Mesendoderm (in vitro differentiated cells): ENCODE measurements around the gene EIF2D.

Experiments used
- DNase-seq: peaks from one replicate; pipeline ENCODE4 v3.0.0; 2013
- H2AK5ac ChIP-seq: 2 replicates; pipeline ENCODE4 v1.6.1; 2013; ENCODE audit warnings: low read length, inconsistent platforms
- H2BK120ac ChIP-seq: 2 replicates; pipeline ENCODE4 v1.6.1; 2013; ENCODE audit warnings: low read depth, mild to moderate bottlenecking, low read length, moderate library complexity, mixed read lengths
- H2BK15ac ChIP-seq: replicated peaks from 2 replicates; pipeline ENCODE4 v1.6.1; 2013; ENCODE audit warnings: low read depth, mild to moderate bottlenecking, moderate library complexity
- H2BK5ac ChIP-seq: 2 replicates; pipeline ENCODE4 v1.6.1; 2013; ENCODE audit warnings: low read length, inconsistent platforms
- H3K18ac ChIP-seq: 2 replicates; pipeline ENCODE4 v1.6.1; 2013; ENCODE audit warnings: mild to moderate bottlenecking, low read length, mixed read lengths
- H3K23ac ChIP-seq: one replicate; pipeline ENCODE4 v1.6.1; 2013; ENCODE audit warnings: low read length
- H3K27ac ChIP-seq: 2 replicates; pipeline ENCODE4 v1.5.1; 2013; ENCODE audit warnings: low read depth, mild to moderate bottlenecking, inconsistent platforms, low read length, moderate library complexity
- H3K27me3 ChIP-seq: 2 replicates; pipeline ENCODE4 v1.6.1; 2013; ENCODE audit warnings: low read length, control low read depth, mild to moderate bottlenecking, inconsistent platforms; ENCODE audit not compliant: insufficient read depth, poor library complexity
- H3K36me3 ChIP-seq: 2 replicates; pipeline ENCODE4 v1.6.1; 2013; ENCODE audit warnings: low read length, inconsistent platforms; ENCODE audit not compliant: control insufficient read depth, insufficient read depth
- H3K4ac ChIP-seq: one replicate; pipeline ENCODE4 v1.6.1; 2013; ENCODE audit warnings: low read depth, mild to moderate bottlenecking, low read length, moderate library complexity
- H3K4me1 ChIP-seq: 2 replicates; pipeline ENCODE4 v1.6.1; 2013; ENCODE audit warnings: low read depth, low read length, inconsistent platforms; ENCODE audit not compliant: control insufficient read depth
- H3K4me2 ChIP-seq: 2 replicates; pipeline ENCODE4 v1.6.1; 2013; ENCODE audit warnings: low read length
- H3K4me3 ChIP-seq: 2 replicates; pipeline ENCODE4 v1.5.1; 2013; ENCODE audit warnings: mild to moderate bottlenecking, low read length
- H3K56ac ChIP-seq: one replicate; pipeline ENCODE4 v1.6.1; 2013; ENCODE audit warnings: low read length
- H3K79me1 ChIP-seq: 2 replicates; pipeline ENCODE4 v1.6.1; 2013; ENCODE audit warnings: low read length, inconsistent platforms
- H3K79me2 ChIP-seq: 2 replicates; pipeline ENCODE4 v1.6.1; 2013; ENCODE audit warnings: mild to moderate bottlenecking, low read length; ENCODE audit not compliant: control insufficient read depth, insufficient read depth
- H3K9ac ChIP-seq: 2 replicates; pipeline ENCODE4 v1.6.1; 2013; ENCODE audit warnings: low read length, inconsistent platforms
- H4K5ac ChIP-seq: one replicate; pipeline ENCODE4 v1.6.1; 2013; ENCODE audit warnings: low read length
- H4K8ac ChIP-seq: one replicate; pipeline ENCODE4 v1.6.1; 2013; ENCODE audit warnings: low read depth, mild to moderate bottlenecking, control low read depth, low read length, moderate library complexity
- WGBS: extraction: QIAGEN DNeasy Blood & Tissue Kit; methylation state at CpG from one replicate; pipeline ENCODE4 v1.1.7; 2013; ENCODE audit warnings: low lambda C conversion rate, missing lambda C conversion rate; ENCODE audit not compliant: insufficient coverage; ENCODE audit errors: extremely low coverage; 5-methylcytosine and 5-hydroxymethylcytosine counted together

The EIF2D gene

GRCh38 chr1:206577626-206578025, 34.6 kb downstream of the EIF2D start:
- no peak overlapping the region for H3K23ac ChIP-seq
- H3K27ac ChIP-seq = no peak overlapping the region
- no peak overlapping the region for H2BK15ac ChIP-seq
- H3K79me2 ChIP-seq = no peaks in the 10 kb centered on the region
- no peak overlapping the region for H3K18ac ChIP-seq
- no peaks in the 10 kb centered on the region for H3K79me1 ChIP-seq
- no peaks in the 10 kb centered on the region for H3K4me1 ChIP-seq
- no peak overlapping the region for H2BK5ac ChIP-seq
- H3K9ac ChIP-seq = no peak overlapping the region
- H4K8ac ChIP-seq = no peak overlapping the region
- no CpG with 5 or more reads among the region's 4 CpGs for WGBS
- no peaks in the 10 kb centered on the region for H3K36me3 ChIP-seq
- no peak overlapping the region for H3K4me3 ChIP-seq
- H3K27me3 ChIP-seq = no peaks in the 10 kb centered on the region
- no peak for DNase-seq
- H3K4ac ChIP-seq = no peak overlapping the region
- no peak overlapping the region for H2BK120ac ChIP-seq
- no peak overlapping the region for H4K5ac ChIP-seq
- no peak overlapping the region for H3K4me2 ChIP-seq
- no peak overlapping the region for H3K56ac ChIP-seq
- no peak overlapping the region for H2AK5ac ChIP-seq

- H3K18ac ChIP-seq = no peak overlapping the region
- no peak overlapping the region for H2BK15ac ChIP-seq
- H3K79me1 ChIP-seq = no peaks in the 10 kb centered on the region
- DNase-seq = no peak
- no peak overlapping the region for H3K27ac ChIP-seq
- no peak overlapping the region for H3K4me2 ChIP-seq
- no peaks in the 10 kb centered on the region for H3K79me2 ChIP-seq
- no peak overlapping the region for H2BK5ac ChIP-seq
- no peaks in the 10 kb centered on the region for H3K36me3 ChIP-seq
- H3K23ac ChIP-seq = no peak overlapping the region
- WGBS = no CpG with 5 or more reads among the region's 3 CpGs
- H2BK120ac ChIP-seq = no peak overlapping the region
- H3K4me3 ChIP-seq = no peak overlapping the region
- no peak overlapping the region for H2AK5ac ChIP-seq
- no peak overlapping the region for H3K4ac ChIP-seq
- no peak overlapping the region for H3K56ac ChIP-seq
- H4K8ac ChIP-seq = no peak overlapping the region
- no peaks in the 10 kb centered on the region for H3K27me3 ChIP-seq
- H3K4me1 ChIP-seq = no peaks in the 10 kb centered on the region
- H3K9ac ChIP-seq = no peak overlapping the region
- no peak overlapping the region for H4K5ac ChIP-seq
These were observed 36.1 kb downstream of the EIF2D start for GRCh38 chr1:206575894-206576737.

DNA sequence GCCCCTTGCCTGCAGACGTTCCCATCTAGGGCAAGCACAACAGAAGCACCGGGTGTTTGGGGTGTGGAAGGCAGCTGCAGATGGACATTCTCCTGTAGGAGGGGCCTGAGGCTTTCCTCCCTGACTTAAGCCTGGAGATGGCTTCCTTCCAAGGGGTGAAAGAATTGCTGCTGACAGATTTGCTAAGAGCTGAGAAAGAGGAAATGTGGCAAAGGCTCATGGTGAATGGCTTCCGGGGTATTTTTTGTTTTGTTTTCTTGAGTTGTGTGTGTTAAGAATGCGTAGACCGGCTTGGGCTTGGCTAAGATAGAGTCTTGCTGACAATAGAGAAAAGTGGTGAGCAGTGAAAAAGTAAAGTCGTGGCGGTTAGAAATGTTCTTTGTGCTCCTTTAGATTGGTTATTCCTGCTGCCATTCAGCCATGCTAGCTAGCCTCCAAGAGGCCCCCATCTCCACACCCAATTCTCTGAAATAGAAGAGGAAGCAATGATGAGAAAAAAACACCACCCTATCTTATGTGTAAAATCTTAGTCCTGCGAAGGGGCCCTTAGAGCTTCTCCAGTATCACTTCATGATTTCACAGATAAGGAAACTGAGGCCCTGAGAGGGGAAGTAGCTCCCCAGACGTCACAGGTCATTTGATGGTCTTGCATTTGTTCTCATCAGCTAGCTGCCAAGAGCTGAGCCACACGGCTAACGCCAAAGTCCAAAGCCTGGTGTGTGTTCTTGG, 36.9 kb downstream of the EIF2D start:
- H3K36me3 ChIP-seq = no peaks in the 10 kb centered on the region
- DNase-seq = no peak
- H3K4me3 ChIP-seq = no peak overlapping the region
- H4K8ac ChIP-seq = no peak overlapping the region
- no peak overlapping the region for H2AK5ac ChIP-seq
- H3K18ac ChIP-seq = no peak overlapping the region
- H3K4me2 ChIP-seq = no peak overlapping the region
- no peaks in the 10 kb centered on the region for H3K4me1 ChIP-seq
- no peak overlapping the region for H3K4ac ChIP-seq
- H3K23ac ChIP-seq = no peak overlapping the region
- no peak overlapping the region for H2BK5ac ChIP-seq
- no peak overlapping the region for H3K9ac ChIP-seq
- no CpG with 5 or more reads among the region's 11 CpGs for WGBS
- H2BK120ac ChIP-seq = no peak overlapping the region
- H3K27me3 ChIP-seq = no peaks in the 10 kb centered on the region
- H3K27ac ChIP-seq = no peak overlapping the region
- no peak overlapping the region for H3K56ac ChIP-seq
- no peak overlapping the region for H4K5ac ChIP-seq
- H3K79me2 ChIP-seq = no peaks in the 10 kb centered on the region
- H3K79me1 ChIP-seq = no peaks in the 10 kb centered on the region
- H2BK15ac ChIP-seq = no peak overlapping the region

DNA sequence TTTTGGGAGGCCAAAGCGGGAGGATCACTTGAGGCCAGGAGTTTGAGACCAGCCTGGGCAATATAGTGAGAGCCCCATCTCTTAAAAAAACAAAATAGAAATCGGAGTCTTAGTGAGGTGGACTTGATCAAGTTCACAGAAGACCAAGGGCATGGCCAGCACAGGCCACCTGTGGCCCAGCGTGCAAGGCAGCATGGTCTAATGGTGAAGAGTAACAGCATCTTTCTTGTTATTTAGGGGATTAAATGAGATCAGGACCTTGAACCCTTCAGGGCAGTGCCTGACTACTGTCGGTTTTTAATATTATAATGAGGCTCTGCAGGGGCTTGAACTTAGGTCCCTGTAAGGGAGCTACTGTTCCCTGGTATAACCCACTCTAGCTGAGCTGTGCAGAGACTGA, 38.5 kb downstream of the EIF2D start:
- Histone ChIP-seq H3K9ac (no peak overlapping the region), H3K4me3 (no peak overlapping the region), H3K56ac (no peak overlapping the region)

DNA sequence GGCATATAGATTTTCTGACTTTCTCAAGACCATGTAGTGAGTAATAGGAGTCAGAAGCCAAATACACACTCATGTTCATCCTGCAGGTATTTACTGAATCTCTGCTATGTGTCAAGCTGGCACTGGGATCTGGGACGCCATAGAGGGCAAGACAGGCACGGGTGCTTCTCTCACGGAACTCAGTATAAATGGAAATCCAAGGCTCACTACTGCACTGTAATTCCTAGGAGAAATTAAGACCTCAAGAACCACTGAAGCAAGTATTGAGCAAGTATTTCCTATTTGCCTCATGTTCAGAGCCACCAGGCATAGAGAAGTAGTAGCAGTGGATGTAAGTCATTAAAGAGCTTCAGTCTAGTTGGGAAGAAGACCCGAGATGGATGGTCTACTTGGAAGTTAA, 38.9 kb downstream of the EIF2D start:
- Histone ChIP-seq H3K18ac (no peak overlapping the region), H3K9ac (no peak overlapping the region), H3K4me1 (no peaks in the 10 kb centered on the region), H4K8ac (no peak overlapping the region), H2BK15ac (no peak overlapping the region), H3K27me3 (no peaks in the 10 kb centered on the region), H3K56ac (no peak overlapping the region), H2AK5ac (no peak overlapping the region), H3K27ac (no peak overlapping the region), H3K4me3 (no peak overlapping the region), H3K79me2 (no peaks in the 10 kb centered on the region), H3K4me2 (no peak overlapping the region), H4K5ac (no peak overlapping the region), H3K23ac (no peak overlapping the region), H3K4ac (no peak overlapping the region), H2BK5ac (no peak overlapping the region), H3K79me1 (no peaks in the 10 kb centered on the region), H2BK120ac (no peak overlapping the region), H3K36me3 (no peaks in the 10 kb centered on the region)
- DNase-seq = no peak
- no CpG with 5 or more reads among the region's 4 CpGs for WGBS

More for the DNA sequence above, 38.5 kb downstream of the EIF2D start:
- H3K79me1 ChIP-seq = no peaks in the 10 kb centered on the region
- H3K18ac ChIP-seq = no peak overlapping the region
- no peak for DNase-seq
- H3K36me3 ChIP-seq = no peaks in the 10 kb centered on the region
- H3K4me1 ChIP-seq = no peaks in the 10 kb centered on the region
- no peak overlapping the region for H2AK5ac ChIP-seq
- H2BK15ac ChIP-seq = no peak overlapping the region
- no peak overlapping the region for H2BK5ac ChIP-seq
- WGBS = no CpG with 5 or more reads among the region's 4 CpGs
- no peak overlapping the region for H3K4ac ChIP-seq
- H2BK120ac ChIP-seq = no peak overlapping the region
- no peak overlapping the region for H3K4me2 ChIP-seq
- H3K27me3 ChIP-seq = no peaks in the 10 kb centered on the region
- H3K27ac ChIP-seq = no peak overlapping the region
- H4K5ac ChIP-seq = no peak overlapping the region
- no peaks in the 10 kb centered on the region for H3K79me2 ChIP-seq
- no peak overlapping the region for H4K8ac ChIP-seq
- H3K23ac ChIP-seq = no peak overlapping the region
